Kidney (tissue), 14 donors: ENCODE results near the gene CACFD1. TPM values are rescaled to one million over a fixed set of nuclear protein-coding genes. Genes with fewer than 3 reads are reported as not detected.

ENCODE experiments used
- DNase-seq, 5 donors: peaks; one replicate each; pipeline ENCODE4 v3.0.0-alpha.2; 2013 to 2020
- FAIRE-seq: peaks from 2 replicates; lab custom pipeline; 2012; peaks lifted over from hg19 to GRCh38; lab: Jason Lieb, UNC
- H3K27ac ChIP-seq, 2 donors: one replicate each; pipeline ENCODE4 v1.7.0; 2013; ENCODE audit warnings: low read depth in 2 of 2, low read length in 2 of 2, inconsistent platforms in 1 of 2
- H3K27me3 ChIP-seq: one replicate; pipeline ENCODE4 v1.7.1; 2013; ENCODE audit warnings: low read length, inconsistent platforms; ENCODE audit not compliant: control insufficient read depth, insufficient read depth
- H3K36me3 ChIP-seq, 3 donors: one replicate each; pipeline versions ENCODE4 v1.7.0 to v1.7.1; 2013; ENCODE audit warnings: low read length in 3 of 3, control low read depth in 1 of 3, inconsistent platforms in 1 of 3; ENCODE audit not compliant: insufficient read depth in 3 of 3, control insufficient read depth in 2 of 3
- H3K4me1 ChIP-seq, 3 donors: one replicate each; pipeline versions ENCODE4 v1.7.0 to v1.7.1; 2013; ENCODE audit warnings: low read length in 3 of 3, inconsistent platforms in 1 of 3, low read depth in 1 of 3; ENCODE audit not compliant: control insufficient read depth in 2 of 3, insufficient read depth in 2 of 3
- H3K4me3 ChIP-seq, 3 donors: one replicate each; pipeline versions ENCODE4 v1.7.0 to v1.8.1; 2013; ENCODE audit warnings: low read length in 3 of 3, control low read depth in 1 of 3, inconsistent platforms in 1 of 3
- H3K9ac ChIP-seq, 3 donors: one replicate each; pipeline versions ENCODE4 v1.7.0 to v1.7.1; 2013; ENCODE audit warnings: low read length in 3 of 3, control low read depth in 1 of 3, inconsistent platforms in 1 of 3
- H3K9me3 ChIP-seq, 3 donors: one replicate each; pipeline versions ENCODE4 v1.7.0 to v1.7.1; 2013; ENCODE audit warnings: low read length in 3 of 3, control low read depth in 1 of 3, inconsistent platforms in 1 of 3; ENCODE audit not compliant: control insufficient read depth in 2 of 3, insufficient read depth in 1 of 3
- intact Hi-C: fragments of 100-400 bp; cut with DNase I; formaldehyde crosslinking; loops from one replicate; pipeline ENCODE4 v1.11.1; 2022
- polyA plus RNA-seq: library from polyadenylated mRNA; stranded (reverse); fragments of 350-450 nt; fragmentation: Illumina TruSeq; extraction: RNeasy Lipid Tissue Mini Kit (QIAGEN cat#74804); gene quantifications from one replicate; pipeline ENCODE4 v1.2.3, GENCODE V29; 2014; ENCODE audit warnings: low read depth, low replicate concordance; ENCODE audit not compliant: insufficient read depth
- total RNA-seq: library from RNA; stranded (reverse); fragmentation: NEBNext Ultra II Directional; extraction: Animal tissue kit (Norgen Biotek cat#: 25700); gene quantifications from one replicate; pipeline ENCODE4 v1.2.1, GENCODE V29; 2021
- TF ChIP-seq, protein P1 (sequence below): IDR thresholded peaks from 3 replicates; pipeline ENCODE4 v1.5.1; 2012; ENCODE audit warnings: mild to moderate bottlenecking, moderate library complexity, borderline replicate concordance; ENCODE audit not compliant: insufficient read depth; ENCODE audit errors: extremely low read depth
- donor health status: control.
- donor health status: control.
- donor health status: control.
- donor health status: control.
- donor health status: control.
- donor health status: DM: yes; HTN: yes; CAD: no.
- donor health status: Normal renal cell carcinoma (clear cell type).

Gene CACFD1
- total and polyA plus RNA-seq, 2 donors from 2014 or later = 37.3 to 37.8 TPM

DNA sequence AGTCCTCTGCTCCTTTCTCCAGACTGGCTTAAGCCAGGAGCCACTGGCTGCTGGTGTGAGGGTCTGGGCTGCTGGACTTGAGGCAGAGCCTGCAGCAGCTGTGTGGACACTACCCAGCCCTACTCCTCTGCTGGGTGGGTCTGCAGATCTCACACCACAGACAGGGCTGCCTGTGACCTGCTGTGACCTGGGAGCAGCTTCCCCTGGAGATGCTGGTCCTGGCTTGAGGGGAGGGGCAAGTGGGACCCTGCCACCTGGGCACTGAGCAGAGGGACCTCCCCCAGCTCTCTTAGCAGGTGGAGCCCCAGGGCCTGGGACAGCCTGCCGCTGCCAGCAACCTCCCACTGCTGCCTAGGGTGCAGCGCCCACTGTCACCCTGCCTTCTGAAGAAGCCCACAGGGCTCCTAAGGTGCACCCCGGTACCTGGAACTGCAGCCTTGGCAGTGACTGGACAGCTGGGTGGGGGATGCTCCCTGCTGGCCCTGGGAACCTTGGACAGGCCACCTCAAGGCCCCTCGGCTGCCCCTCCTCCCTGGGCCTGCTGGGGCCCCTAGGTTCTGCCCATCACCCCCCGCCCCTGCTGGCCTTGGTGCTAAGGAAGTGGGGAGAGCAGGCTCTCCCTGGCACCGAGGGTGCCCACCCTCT lies 9.1 kb downstream of the CACFD1 start:
- no peaks in the 10 kb centered on the region for H3K9me3 ChIP-seq
- intact Hi-C loops = no loop called here
- TF ChIP-seq, protein P1, sequence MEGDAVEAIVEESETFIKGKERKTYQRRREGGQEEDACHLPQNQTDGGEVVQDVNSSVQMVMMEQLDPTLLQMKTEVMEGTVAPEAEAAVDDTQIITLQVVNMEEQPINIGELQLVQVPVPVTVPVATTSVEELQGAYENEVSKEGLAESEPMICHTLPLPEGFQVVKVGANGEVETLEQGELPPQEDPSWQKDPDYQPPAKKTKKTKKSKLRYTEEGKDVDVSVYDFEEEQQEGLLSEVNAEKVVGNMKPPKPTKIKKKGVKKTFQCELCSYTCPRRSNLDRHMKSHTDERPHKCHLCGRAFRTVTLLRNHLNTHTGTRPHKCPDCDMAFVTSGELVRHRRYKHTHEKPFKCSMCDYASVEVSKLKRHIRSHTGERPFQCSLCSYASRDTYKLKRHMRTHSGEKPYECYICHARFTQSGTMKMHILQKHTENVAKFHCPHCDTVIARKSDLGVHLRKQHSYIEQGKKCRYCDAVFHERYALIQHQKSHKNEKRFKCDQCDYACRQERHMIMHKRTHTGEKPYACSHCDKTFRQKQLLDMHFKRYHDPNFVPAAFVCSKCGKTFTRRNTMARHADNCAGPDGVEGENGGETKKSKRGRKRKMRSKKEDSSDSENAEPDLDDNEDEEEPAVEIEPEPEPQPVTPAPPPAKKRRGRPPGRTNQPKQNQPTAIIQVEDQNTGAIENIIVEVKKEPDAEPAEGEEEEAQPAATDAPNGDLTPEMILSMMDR = no peak
- peak in 1 of 5 donors; percentile 59 for DNase-seq
- peaks cover 0 to 13% (median 0%) of the 10 kb centered on the region in 3 donors for H3K36me3 ChIP-seq
- no peaks in the 10 kb centered on the region for H3K4me1 ChIP-seq
- H3K27me3 ChIP-seq = no peaks in the 10 kb centered on the region
- no peak overlapping the region for H3K9ac ChIP-seq
- FAIRE-seq = no peak
- H3K27ac ChIP-seq = no peak overlapping the region
- H3K4me3 ChIP-seq = no peak overlapping the region

DNA sequence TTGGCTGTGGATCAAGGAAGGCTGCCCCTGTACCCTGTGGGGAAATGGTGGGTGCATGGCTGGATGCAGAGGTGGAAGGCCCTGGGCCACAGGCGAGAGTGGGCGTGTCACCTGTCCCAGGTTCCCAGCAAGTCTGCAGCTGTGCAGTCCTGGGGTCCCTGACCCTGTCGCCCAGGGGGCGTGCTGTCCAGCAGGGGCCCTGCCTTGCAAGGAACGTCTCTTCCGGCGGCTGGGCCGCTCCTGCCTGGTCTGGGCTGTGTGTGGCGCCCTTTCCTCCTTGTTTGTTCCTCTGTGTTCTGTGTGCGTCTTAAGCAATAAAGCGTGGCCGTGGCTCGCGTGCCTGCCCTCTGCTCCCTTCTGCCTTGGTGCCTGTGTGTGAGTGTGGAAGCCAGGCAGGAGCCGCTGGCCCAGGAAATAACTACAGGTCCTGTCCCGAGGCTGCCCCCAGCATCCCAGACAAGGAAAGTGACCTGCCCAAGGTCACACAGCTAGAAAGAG lies 10.7 kb downstream of the CACFD1 start:
- no peak overlapping the region for H3K4me3 ChIP-seq
- no peak for FAIRE-seq
- intact Hi-C loops = no loop called here
- no peaks in the 10 kb centered on the region for H3K27me3 ChIP-seq
- no peaks in the 10 kb centered on the region for H3K9me3 ChIP-seq
- DNase-seq = peak in 1 of 5 donors; percentile 59
- H3K9ac ChIP-seq = no peak overlapping the region
- no peaks in the 10 kb centered on the region for H3K4me1 ChIP-seq
- peaks cover 0 to 10% (median 0%) of the 10 kb centered on the region in 3 donors for H3K36me3 ChIP-seq
- H3K27ac ChIP-seq = no peak overlapping the region
- TF ChIP-seq, protein P1 = no peak

DNA sequence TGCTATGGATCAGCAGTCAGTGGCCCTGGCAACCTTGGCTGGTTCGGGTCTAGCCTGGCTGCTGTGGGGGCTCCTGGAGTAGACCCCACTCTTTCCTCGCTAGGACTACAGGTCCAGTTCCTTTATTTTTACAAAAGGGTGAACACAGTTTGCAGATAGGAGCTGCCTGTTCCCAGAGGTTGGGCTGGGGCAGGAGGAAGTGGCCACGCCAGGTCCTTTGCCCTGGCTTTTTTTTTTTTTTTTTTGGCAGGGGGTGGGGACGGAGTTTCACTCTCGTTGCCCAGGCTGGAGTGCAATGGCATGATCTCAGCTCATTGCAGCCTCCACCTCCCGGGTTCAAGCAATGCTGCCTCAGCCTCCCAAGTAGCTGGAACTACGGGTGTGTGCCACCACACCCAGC lies 11.2 kb downstream of the CACFD1 start:
- DNase-seq (no peak), FAIRE-seq (no peak)
- Histone ChIP-seq H3K9me3 (no peaks in the 10 kb centered on the region), H3K4me1 (no peaks in the 10 kb centered on the region), H3K27ac (no peak overlapping the region), H3K4me3 (no peak overlapping the region), H3K36me3 (peaks cover 0 to 7% (median 0%) of the 10 kb centered on the region in 3 donors), H3K9ac (no peak overlapping the region), H3K27me3 (no peaks in the 10 kb centered on the region)
- TF ChIP-seq, protein P1 = no peak
- intact Hi-C loops = no loop called here
